DND-41 (cell line): ENCODE data around the gene RILPL2.

Source experiments
- ATAC-seq: fragments of 200-7000 bp; cut with Tn5 transposase; 3 replicates; pipeline ENCODE4 v1.9.1; 2021; ENCODE audit warnings: low read depth; ENCODE audit not compliant: insufficient read depth
- DNase-seq: peaks from one replicate; pipeline ENCODE4 v3.0.0-alpha.2; 2020
- H2AFZ ChIP-seq: 2 replicates; pipeline ENCODE4 v1.6.0; 2012; ENCODE audit warnings: low read depth, low read length
- H3K27ac ChIP-seq: 2 replicates; pipeline ENCODE4 v1.5.1; 2012; ENCODE audit warnings: low read length, inconsistent platforms
- H3K27me3 ChIP-seq: fragments of 200-600 bp; sonication (generic); 2 replicates; pipeline ENCODE4 v1.6.0; 2012; ENCODE audit warnings: low read length, mild to moderate bottlenecking, inconsistent platforms; ENCODE audit not compliant: insufficient read depth, poor library complexity
- H3K36me3 ChIP-seq: 2 replicates; pipeline ENCODE4 v1.5.1; 2012; ENCODE audit warnings: low read length, inconsistent platforms; ENCODE audit not compliant: insufficient read depth
- H3K4me1 ChIP-seq: 2 replicates; pipeline ENCODE4 v1.5.1; 2012; ENCODE audit warnings: mild to moderate bottlenecking, low read length; ENCODE audit not compliant: insufficient read depth
- H3K4me2 ChIP-seq: 2 replicates; pipeline ENCODE4 v1.6.0; 2012; ENCODE audit warnings: mild to moderate bottlenecking, moderate library complexity, low read length, inconsistent platforms; ENCODE audit not compliant: insufficient read depth
- H3K4me3 ChIP-seq, 2 experiments: fragments of 200-600 bp in 1 of 2; shearing (Covaris generic) in 1 of 2; 2 replicates each; pipeline ENCODE4 v1.5.1; 2012 to 2016; ENCODE audit warnings: inconsistent platforms in 2 of 2, low read length in 2 of 2, mild to moderate bottlenecking in 2 of 2, low read depth in 1 of 2, moderate library complexity in 1 of 2
- H3K79me2 ChIP-seq: 2 replicates; pipeline ENCODE4 v1.6.0; 2012; ENCODE audit warnings: low read length, inconsistent platforms; ENCODE audit not compliant: insufficient read depth
- H3K9ac ChIP-seq: 2 replicates; pipeline ENCODE4 v1.6.0; 2012; ENCODE audit warnings: low read depth, mild to moderate bottlenecking, inconsistent platforms, low read length, moderate library complexity
- H3K9me3 ChIP-seq: 2 replicates; pipeline ENCODE4 v1.5.1; 2012; ENCODE audit warnings: low read length, moderate library complexity, mild to moderate bottlenecking, inconsistent platforms; ENCODE audit not compliant: insufficient read depth, severe bottlenecking
- H4K20me1 ChIP-seq: 2 replicates; pipeline ENCODE4 v1.6.0; 2012; ENCODE audit warnings: low read length; ENCODE audit not compliant: insufficient read depth
- CTCF ChIP-seq: IDR thresholded peaks from 2 replicates; pipeline ENCODE4 v1.5.1; 2012; ENCODE audit warnings: borderline replicate concordance, low read length, moderate library complexity, mild to moderate bottlenecking; ENCODE audit not compliant: poor library complexity, severe bottlenecking; ENCODE audit errors: extremely low read depth
- EZH2 ChIP-seq: IDR thresholded peaks from 3 replicates; pipeline ENCODE4 v1.6.1; 2012; ENCODE audit warnings: borderline replicate concordance, low read depth, mild to moderate bottlenecking, moderate library complexity, low read length, inconsistent platforms; ENCODE audit not compliant: severe bottlenecking

The RILPL2 gene

GRCh38 chr12:123428591-123428990 lies 7.9 kb downstream of the RILPL2 start:
- H3K9me3 ChIP-seq = no peaks in the 10 kb centered on the region
- H3K27me3 ChIP-seq = no peaks in the 10 kb centered on the region
- ATAC-seq (no peak), DNase-seq (no peak)
- H3K9ac ChIP-seq = no peak overlapping the region
- no peak overlapping the region for H2AFZ ChIP-seq
- no peaks in the 10 kb centered on the region for H4K20me1 ChIP-seq
- H3K4me2 ChIP-seq = no peak overlapping the region
- TF ChIP-seq CTCF (no peak), EZH2 (no peak)
- peaks cover 10% of the 10 kb centered on the region; the same call in 1 of the 2 replicates for H3K79me2 ChIP-seq
- H3K27ac ChIP-seq = no peak overlapping the region
- H3K4me3 ChIP-seq = no peak overlapping the region
- H3K4me1 ChIP-seq = peaks cover 8% of the 10 kb centered on the region
- H3K36me3 ChIP-seq = peaks cover 32% of the 10 kb centered on the region

- H3K9ac ChIP-seq = no peak overlapping the region
- H3K27ac ChIP-seq = peak overlapping the region; percentile 44; the same call in 1 of the 2 replicates
- peaks cover 40% of the 10 kb centered on the region for H3K36me3 ChIP-seq
- no peak overlapping the region for H3K4me2 ChIP-seq
- H3K4me3 ChIP-seq = no peak overlapping the region
- H3K4me1 ChIP-seq = no peaks in the 10 kb centered on the region
- H2AFZ ChIP-seq = no peak overlapping the region
- H4K20me1 ChIP-seq = no peaks in the 10 kb centered on the region
- H3K79me2 ChIP-seq = peaks cover 4% of the 10 kb centered on the region; the same call in 1 of the 2 replicates
- no peaks in the 10 kb centered on the region for H3K27me3 ChIP-seq
- peak; percentile 35; the same call in 1 of the 3 replicates for ATAC-seq
- no peak for DNase-seq
- no peaks in the 10 kb centered on the region for H3K9me3 ChIP-seq
- TF ChIP-seq CTCF (no peak), EZH2 (no peak)
Observed at GRCh38 chr12:123427036-123427769, 9.3 kb downstream of the RILPL2 start.

GRCh38 chr12:123421314-123421713 lies 15.2 kb downstream of the RILPL2 start:
- TF ChIP-seq CTCF (no peak), EZH2 (no peak)
- peaks cover 41% of the 10 kb centered on the region for H3K36me3 ChIP-seq
- H3K27ac ChIP-seq = no peak overlapping the region
- no peaks in the 10 kb centered on the region for H3K4me1 ChIP-seq
- no peaks in the 10 kb centered on the region for H3K79me2 ChIP-seq
- no peak overlapping the region for H3K4me2 ChIP-seq
- no peaks in the 10 kb centered on the region for H3K27me3 ChIP-seq
- ATAC-seq (no peak), DNase-seq (no peak)
- no peak overlapping the region for H3K4me3 ChIP-seq
- no peak overlapping the region for H3K9ac ChIP-seq
- H4K20me1 ChIP-seq = no peaks in the 10 kb centered on the region
- no peaks in the 10 kb centered on the region for H3K9me3 ChIP-seq
- H2AFZ ChIP-seq = no peak overlapping the region
